LNCaP clone FGC (cell line): ENCODE measurements around the gene XKR7.

Experiments used
- DNase-seq: peaks from one replicate; pipeline ENCODE4 v3.0.0-alpha.2; 2011; ENCODE audit warnings: low read depth
- H3K4me3 ChIP-seq: 2 replicates; pipeline ENCODE4 v1.5.1; 2011; ENCODE audit warnings: mild to moderate bottlenecking, low read depth, low read length, control low read depth
- TF ChIP-seq, protein P1 (sequence below): IDR thresholded peaks from 2 replicates; pipeline ENCODE4 v1.5.1; 2012; ENCODE audit warnings: mild to moderate bottlenecking; ENCODE audit not compliant: control insufficient read depth, insufficient read depth; ENCODE audit errors: extremely low read depth

The XKR7 gene

DNA sequence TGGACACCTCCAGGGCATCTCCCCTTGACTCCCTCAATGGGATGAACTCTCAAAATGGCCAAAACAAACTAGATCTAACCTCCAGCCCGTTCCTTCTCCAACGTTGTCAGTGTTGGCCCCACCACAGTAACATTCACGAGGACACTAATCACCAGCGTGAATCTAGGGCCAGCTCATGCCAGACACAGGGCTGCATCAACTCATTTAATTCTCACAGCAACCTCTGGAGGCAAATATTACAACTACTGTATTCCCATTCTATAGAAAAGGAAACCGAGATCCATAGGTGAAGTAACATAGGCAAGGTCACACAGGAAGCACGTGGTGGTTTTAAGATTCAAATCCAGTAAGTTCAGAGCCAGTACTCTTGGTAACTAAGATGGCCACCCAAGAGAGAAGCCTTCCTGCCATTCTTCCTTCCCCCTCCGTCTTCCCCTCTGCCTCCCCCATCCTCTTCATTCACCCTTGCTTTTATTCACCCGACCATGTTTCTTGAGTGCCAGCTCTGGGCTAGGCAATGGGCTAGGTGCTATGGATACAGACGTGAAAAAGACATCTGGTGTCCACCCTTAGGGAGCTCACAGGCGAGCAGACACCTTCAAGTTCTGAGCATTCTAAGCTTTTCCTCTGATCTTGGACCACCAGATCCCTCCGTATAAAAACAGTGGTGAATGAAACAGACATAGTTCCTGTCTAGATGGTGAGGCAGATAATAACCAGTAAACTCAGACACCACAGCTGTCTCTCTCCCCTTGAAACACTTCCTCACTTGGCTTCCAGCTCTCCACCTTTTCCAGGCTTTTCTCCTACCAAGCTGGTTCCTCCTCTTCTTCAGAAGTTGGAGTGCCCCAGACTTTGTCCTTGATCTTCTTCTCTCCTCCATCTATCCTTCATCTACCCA is 51.9 kb downstream of the XKR7 start:
- H3K4me3 ChIP-seq, result no peak overlapping the region
- TF ChIP-seq, protein P1, sequence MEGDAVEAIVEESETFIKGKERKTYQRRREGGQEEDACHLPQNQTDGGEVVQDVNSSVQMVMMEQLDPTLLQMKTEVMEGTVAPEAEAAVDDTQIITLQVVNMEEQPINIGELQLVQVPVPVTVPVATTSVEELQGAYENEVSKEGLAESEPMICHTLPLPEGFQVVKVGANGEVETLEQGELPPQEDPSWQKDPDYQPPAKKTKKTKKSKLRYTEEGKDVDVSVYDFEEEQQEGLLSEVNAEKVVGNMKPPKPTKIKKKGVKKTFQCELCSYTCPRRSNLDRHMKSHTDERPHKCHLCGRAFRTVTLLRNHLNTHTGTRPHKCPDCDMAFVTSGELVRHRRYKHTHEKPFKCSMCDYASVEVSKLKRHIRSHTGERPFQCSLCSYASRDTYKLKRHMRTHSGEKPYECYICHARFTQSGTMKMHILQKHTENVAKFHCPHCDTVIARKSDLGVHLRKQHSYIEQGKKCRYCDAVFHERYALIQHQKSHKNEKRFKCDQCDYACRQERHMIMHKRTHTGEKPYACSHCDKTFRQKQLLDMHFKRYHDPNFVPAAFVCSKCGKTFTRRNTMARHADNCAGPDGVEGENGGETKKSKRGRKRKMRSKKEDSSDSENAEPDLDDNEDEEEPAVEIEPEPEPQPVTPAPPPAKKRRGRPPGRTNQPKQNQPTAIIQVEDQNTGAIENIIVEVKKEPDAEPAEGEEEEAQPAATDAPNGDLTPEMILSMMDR, result no peak

DNA sequence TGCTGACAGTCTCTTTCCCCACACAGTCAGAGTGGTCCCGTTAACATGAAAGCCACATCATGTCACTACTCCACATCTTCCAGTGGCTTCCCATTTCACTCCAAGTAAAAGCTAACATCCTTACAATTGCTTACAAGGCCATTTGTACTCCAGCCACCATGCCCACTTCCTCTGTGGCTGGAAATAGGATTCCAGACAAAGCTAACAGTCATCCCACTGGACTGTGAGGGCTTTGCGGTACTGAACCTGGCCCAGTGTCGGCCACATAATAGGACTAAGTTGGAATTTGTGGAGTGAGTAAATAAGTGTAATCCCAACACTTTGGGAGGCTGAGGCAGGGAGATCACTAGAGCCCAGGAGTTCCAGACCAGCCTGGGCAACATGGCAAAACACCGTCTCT is 53.1 kb downstream of the XKR7 start:
- no peak overlapping the region for H3K4me3 ChIP-seq
- TF ChIP-seq, protein P1, result no peak
- DNase-seq, result no peak

More for the DNA sequence above, 51.9 kb downstream of the XKR7 start:
- DNase-seq, result no peak

DNA sequence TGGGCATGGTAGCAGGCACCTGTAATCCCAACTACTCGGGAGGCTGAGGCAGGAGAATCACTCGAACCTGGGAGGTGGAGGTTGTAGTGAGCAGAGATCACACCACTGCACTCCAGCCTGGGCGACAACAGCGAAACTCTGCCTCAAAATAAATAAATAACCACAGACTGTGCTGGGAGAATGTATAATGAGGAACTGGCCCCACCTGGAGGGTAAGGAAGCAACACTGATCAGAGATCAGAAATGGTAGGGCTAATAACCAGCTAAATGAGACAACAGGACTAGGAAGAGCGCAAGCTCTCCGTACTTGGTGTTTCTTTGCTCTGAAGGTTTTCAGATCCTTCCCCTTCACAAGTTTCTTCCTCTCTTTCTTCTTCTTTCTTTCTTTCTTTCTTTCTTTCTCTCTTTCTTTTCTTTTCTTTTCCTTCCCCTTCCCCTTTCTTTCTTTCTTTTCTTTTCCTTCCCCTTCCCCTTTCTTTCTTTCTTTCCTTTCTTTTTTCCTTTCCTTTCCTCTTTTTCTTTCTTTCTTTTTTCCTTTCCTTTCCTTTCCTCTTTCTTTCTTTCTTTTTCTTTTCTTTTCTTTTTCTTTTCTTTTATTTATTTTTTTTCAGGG is 56.8 kb downstream of the XKR7 start:
- no peak for DNase-seq
- H3K4me3 ChIP-seq, result no peak overlapping the region
- TF ChIP-seq, protein P1, result no peak

DNA sequence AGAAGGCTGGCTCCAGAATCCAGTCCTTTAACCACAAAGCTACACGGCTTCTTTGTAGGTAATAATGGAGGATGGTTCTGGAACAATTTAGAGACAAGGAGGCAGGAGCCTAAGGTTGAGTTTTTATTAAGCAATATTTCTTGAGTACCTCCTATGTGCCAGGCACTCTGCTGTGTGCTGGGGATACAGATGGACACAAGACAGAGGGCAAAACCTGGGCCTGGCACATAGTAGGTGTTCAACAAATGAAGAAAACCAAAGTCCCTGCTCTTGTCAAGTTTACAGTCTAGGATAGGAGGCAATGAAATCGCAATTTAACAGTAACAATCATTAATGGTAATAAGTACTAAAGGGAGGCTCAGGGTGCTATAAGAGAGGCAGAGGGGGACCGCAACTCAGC is 59.7 kb downstream of the XKR7 start:
- no peak overlapping the region for H3K4me3 ChIP-seq
- TF ChIP-seq, protein P1, result no peak
- DNase-seq, result no peak

DNA sequence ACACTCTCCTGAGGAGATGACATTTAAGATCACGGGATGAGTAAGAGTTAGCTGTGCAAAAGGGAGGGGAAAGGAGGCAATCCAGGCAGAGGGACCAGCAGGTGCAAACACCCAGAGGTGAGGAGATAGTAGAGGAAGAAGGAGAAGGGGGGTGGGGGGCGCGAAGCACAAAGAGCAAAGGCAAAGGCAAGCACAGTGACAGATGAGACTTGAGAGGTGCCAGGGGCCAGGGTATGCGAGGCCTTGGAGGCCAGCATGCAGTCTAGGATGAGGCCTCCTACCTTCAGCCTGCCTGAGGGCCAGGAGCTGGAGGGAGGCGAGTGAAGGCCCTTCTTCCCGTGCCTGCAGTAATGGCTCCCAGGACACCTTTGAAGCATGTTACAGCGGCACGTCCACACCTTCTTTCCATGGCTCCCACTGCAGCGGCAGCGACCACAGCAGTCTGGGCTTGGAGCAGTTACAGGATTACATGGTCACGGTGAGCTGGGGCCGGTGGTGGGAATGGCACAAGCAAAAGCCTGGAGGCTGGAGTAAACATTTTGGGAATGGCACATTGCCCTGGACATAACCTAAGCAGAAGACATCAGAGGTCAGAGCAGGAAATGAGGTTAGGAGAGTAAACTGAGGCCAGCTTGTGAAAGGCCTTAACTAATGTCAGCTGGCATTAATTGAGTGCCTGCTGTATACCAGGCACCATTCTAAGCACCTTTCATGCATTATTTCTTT is 60.9 kb downstream of the XKR7 start:
- TF ChIP-seq, protein P1, result no peak
- H3K4me3 ChIP-seq, result no peak overlapping the region
- no peak for DNase-seq

DNA sequence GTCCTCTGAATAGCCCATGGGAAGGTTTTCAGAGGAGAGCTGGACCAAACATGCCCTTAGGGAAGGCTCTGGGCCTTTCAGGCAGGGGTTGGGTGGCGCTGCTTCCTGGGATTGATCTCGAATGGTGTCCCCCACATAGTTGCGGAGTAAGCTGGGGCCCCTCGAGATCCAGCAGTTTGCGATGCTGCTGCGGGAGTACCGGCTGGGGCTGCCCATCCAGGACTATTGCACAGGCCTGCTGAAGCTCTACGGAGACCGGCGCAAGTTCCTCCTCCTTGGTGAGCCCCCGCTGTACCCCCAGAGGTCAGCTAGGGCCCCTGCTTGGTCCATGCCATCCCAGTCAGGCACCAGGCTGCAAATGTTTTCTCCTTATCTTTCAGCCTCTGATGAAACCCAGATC is 61.6 kb downstream of the XKR7 start:
- TF ChIP-seq, protein P1, result no peak
- DNase-seq, result no peak
- no peak overlapping the region for H3K4me3 ChIP-seq
